BLaER1 (cell line): Measurements from ENCODE around the gene GFRAL.

Experiments used
- H3K27ac ChIP-seq: shearing (Covaris generic); formaldehyde crosslinking; 2 replicates; pipeline ENCODE4 v1.8.1; 2022
- H3K27me3 ChIP-seq: shearing (Covaris generic); formaldehyde crosslinking; 2 replicates; pipeline ENCODE4 v1.8.1; 2022
- H3K36me3 ChIP-seq: shearing (Covaris generic); formaldehyde crosslinking; 2 replicates; pipeline ENCODE4 v1.8.1; 2022
- H3K4me1 ChIP-seq: shearing (Covaris generic); formaldehyde crosslinking; 2 replicates; pipeline ENCODE4 v1.8.1; 2022
- H3K4me2 ChIP-seq: shearing (Covaris generic); formaldehyde crosslinking; 2 replicates; pipeline ENCODE4 v1.8.1; 2022
- H3K4me3 ChIP-seq: shearing (Covaris generic); formaldehyde crosslinking; 2 replicates; pipeline ENCODE4 v1.8.1; 2022
- H3K9ac ChIP-seq: shearing (Covaris generic); formaldehyde crosslinking; 2 replicates; pipeline ENCODE4 v1.8.1; 2022
- H3K9me3 ChIP-seq: shearing (Covaris generic); formaldehyde crosslinking; 2 replicates; pipeline ENCODE4 v1.8.1; 2022
- H4K20me1 ChIP-seq: shearing (Covaris generic); formaldehyde crosslinking; 2 replicates; pipeline ENCODE4 v1.8.1; 2022
- Cebpa-rat ChIP-seq: shearing (Covaris generic); IDR thresholded peaks from 2 replicates; pipeline ENCODE4 v1.8.1; 2022

The GFRAL gene

DNA sequence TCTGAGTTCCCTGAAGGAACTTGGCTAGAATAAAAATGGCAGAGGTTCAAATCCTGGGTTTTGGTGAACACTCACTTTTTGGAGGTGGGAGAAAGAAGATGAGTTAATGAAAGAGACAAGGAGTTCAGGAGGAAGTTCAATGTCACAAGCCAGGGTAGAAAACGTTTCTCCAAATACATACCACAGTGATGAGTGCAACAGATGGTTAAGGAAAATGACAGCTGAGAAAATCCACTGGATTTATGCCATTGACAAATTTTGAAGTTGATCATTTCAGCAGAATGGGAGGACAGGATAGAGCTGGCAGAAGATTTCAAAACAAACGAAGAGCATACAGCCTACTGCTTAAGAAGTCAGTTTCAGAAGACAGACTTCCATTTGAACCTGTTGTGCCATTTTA, 122.7 kb downstream of the GFRAL start:
- H4K20me1 ChIP-seq = no peaks in the 10 kb centered on the region
- H3K4me1 ChIP-seq = no peaks in the 10 kb centered on the region
- no peak overlapping the region for H3K4me2 ChIP-seq
- H3K36me3 ChIP-seq = no peaks in the 10 kb centered on the region
- H3K27ac ChIP-seq = no peak overlapping the region
- no peak overlapping the region for H3K4me3 ChIP-seq
- no peak for TF ChIP-seq Cebpa-rat
- H3K27me3 ChIP-seq = no peaks in the 10 kb centered on the region
- no peaks in the 10 kb centered on the region for H3K9me3 ChIP-seq
- no peak overlapping the region for H3K9ac ChIP-seq
